ENCODE results near the gene DCDC2C. TPM values are rescaled to one million over a fixed set of nuclear protein-coding genes. Genes with fewer than 3 reads are reported as not detected.

DCDC2C gene
- total and polyA plus RNA-seq, 2 experiments from 2014 or later = 0.45 TPM; not detected in 1

DNA sequence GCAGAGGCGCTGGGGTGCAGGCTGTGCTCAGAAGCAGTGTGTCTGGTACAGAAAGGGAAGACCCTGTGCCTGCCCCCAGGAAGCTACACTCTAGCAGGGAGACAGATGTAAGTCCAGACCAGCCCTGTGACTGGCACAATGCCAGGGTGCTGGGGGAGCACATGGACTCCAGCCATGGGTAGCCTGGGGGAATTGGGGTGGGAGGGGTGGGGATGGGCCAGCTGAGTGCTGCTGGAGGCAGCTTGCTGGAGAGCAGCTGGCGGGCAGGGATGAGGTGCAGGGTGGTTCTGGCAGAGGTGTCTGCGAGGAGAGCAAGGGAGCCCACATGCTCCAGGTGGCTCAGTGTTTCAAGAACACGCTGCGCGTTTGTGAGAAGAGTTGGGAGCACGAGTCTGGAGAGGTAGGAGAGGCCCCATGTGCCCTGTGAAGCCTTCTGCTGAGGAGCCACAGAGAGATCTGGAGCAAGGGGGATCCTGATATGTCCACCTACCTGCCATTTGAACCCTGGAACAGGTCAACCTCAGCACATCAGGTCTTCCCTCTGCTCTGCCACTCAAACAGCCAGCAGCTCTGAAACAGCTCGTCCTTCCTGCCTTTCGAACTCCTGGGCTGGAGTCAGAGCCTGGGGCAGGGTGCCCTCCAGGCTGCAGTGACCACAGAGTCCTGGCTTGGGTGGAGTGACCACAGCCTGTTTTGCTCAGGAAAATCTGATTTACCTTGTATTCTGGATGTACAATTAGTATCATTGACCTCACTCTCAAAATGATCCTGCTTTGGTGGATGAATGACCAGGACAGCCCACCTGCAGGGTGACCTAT is 30.3 kb upstream of the DCDC2C start:
- H3K4me2 ChIP-seq = no peak overlapping the region
- no peaks in the 10 kb centered on the region for H3F3A ChIP-seq (replicated peaks; ENCODE audit: low read depth)
- H3K36me3 ChIP-seq (ENCODE audit: insufficient read depth) = no peaks in the 10 kb centered on the region
- Mint-ChIP-seq H3K27ac (no peak overlapping the region), H3K27me3 (ENCODE audit: insufficient read depth, low read depth, poor library complexity) (peaks cover 12% of the 10 kb centered on the region), H3K36me3 (ENCODE audit: low read depth) (peaks cover 7% of the 10 kb centered on the region; the same call in 1 of the 3 replicates), H3K4me3 (no peak overlapping the region), H3K4me1 (no peaks in the 10 kb centered on the region), H3K9me3 (peaks cover 61% of the 10 kb centered on the region)
- H3K79me2 ChIP-seq (replicated peaks; ENCODE audit: insufficient read depth) = no peaks in the 10 kb centered on the region
- H2AFZ ChIP-seq = no peak overlapping the region
- no peak overlapping the region for H3K4me3 ChIP-seq
- H3K27me3 ChIP-seq (ENCODE audit: insufficient read depth) = no peaks in the 10 kb centered on the region
- H3K9me2 ChIP-seq (ENCODE audit: insufficient read depth) = no peaks in the 10 kb centered on the region; the same call in 1 of the 2 replicates
- ATAC-seq = no peak
- DNase-seq (ENCODE audit: low spot score) = no peak
- no peak overlapping the region for H3K27ac ChIP-seq (ENCODE audit: low read depth)
- TF ChIP-seq NANOG (IDR thresholded peaks at IDR 0.05; ENCODE audit: borderline replicate concordance) (no peak), ZNF331 (CRISPR knock-in tag; IDR thresholded peaks at IDR 0.05; ENCODE audit: low read depth) (no peak), CREB1 (CRISPR knock-in tag; IDR thresholded peaks at IDR 0.05; ENCODE audit: low read depth) (no peak), ZNF114 (CRISPR knock-in tag; IDR thresholded peaks at IDR 0.05) (no peak), EZH2phosphoT487 (IDR thresholded peaks at IDR 0.05; ENCODE audit: unreplicated experiment) (no peak), POLR2AphosphoS5 (IDR thresholded peaks at IDR 0.05; ENCODE audit: low read depth) (no peak), STAT1 (IDR thresholded peaks at IDR 0.05; ENCODE audit: unreplicated experiment) (no peak), EZH2 (IDR thresholded peaks at IDR 0.05; ENCODE audit: low read depth, unreplicated experiment) (no peak)
- TF ChIP-seq, protein P1, sequence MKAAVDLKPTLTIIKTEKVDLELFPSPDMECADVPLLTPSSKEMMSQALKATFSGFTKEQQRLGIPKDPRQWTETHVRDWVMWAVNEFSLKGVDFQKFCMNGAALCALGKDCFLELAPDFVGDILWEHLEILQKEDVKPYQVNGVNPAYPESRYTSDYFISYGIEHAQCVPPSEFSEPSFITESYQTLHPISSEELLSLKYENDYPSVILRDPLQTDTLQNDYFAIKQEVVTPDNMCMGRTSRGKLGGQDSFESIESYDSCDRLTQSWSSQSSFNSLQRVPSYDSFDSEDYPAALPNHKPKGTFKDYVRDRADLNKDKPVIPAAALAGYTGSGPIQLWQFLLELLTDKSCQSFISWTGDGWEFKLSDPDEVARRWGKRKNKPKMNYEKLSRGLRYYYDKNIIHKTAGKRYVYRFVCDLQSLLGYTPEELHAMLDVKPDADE (IDR thresholded peaks at IDR 0.05) = no peak
- TF ChIP-seq, protein P2, sequence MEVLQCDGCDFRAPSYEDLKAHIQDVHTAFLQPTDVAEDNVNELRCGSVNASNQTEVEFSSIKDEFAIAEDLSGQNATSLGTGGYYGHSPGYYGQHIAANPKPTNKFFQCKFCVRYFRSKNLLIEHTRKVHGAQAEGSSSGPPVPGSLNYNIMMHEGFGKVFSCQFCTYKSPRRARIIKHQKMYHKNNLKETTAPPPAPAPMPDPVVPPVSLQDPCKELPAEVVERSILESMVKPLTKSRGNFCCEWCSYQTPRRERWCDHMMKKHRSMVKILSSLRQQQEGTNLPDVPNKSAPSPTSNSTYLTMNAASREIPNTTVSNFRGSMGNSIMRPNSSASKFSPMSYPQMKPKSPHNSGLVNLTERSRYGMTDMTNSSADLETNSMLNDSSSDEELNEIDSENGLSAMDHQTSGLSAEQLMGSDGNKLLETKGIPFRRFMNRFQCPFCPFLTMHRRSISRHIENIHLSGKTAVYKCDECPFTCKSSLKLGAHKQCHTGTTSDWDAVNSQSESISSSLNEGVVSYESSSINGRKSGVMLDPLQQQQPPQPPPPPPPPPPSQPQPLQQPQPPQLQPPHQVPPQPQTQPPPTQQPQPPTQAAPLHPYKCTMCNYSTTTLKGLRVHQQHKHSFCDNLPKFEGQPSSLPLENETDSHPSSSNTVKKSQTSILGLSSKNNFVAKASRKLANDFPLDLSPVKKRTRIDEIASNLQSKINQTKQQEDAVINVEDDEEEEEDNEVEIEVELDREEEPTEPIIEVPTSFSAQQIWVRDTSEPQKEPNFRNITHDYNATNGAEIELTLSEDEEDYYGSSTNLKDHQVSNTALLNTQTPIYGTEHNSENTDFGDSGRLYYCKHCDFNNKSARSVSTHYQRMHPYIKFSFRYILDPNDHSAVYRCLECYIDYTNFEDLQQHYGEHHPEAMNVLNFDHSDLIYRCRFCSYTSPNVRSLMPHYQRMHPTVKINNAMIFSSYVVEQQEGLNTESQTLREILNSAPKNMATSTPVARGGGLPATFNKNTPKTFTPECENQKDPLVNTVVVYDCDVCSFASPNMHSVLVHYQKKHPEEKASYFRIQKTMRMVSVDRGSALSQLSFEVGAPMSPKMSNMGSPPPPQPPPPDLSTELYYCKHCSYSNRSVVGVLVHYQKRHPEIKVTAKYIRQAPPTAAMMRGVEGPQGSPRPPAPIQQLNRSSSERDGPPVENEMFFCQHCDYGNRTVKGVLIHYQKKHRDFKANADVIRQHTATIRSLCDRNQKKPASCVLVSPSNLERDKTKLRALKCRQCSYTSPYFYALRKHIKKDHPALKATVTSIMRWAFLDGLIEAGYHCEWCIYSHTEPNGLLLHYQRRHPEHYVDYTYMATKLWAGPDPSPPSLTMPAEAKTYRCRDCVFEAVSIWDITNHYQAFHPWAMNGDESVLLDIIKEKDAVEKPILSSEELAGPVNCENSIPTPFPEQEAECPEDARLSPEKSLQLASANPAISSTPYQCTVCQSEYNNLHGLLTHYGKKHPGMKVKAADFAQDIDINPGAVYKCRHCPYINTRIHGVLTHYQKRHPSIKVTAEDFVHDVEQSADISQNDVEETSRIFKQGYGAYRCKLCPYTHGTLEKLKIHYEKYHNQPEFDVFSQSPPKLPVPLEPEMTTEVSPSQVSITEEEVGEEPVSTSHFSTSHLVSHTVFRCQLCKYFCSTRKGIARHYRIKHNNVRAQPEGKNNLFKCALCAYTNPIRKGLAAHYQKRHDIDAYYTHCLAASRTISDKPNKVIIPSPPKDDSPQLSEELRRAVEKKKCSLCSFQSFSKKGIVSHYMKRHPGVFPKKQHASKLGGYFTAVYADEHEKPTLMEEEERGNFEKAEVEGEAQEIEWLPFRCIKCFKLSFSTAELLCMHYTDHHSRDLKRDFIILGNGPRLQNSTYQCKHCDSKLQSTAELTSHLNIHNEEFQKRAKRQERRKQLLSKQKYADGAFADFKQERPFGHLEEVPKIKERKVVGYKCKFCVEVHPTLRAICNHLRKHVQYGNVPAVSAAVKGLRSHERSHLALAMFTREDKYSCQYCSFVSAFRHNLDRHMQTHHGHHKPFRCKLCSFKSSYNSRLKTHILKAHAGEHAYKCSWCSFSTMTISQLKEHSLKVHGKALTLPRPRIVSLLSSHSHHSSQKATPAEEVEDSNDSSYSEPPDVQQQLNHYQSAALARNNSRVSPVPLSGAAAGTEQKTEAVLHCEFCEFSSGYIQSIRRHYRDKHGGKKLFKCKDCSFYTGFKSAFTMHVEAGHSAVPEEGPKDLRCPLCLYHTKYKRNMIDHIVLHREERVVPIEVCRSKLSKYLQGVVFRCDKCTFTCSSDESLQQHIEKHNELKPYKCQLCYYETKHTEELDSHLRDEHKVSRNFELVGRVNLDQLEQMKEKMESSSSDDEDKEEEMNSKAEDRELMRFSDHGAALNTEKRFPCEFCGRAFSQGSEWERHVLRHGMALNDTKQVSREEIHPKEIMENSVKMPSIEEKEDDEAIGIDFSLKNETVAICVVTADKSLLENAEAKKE (CRISPR knock-in tag; IDR thresholded peaks at IDR 0.05) = no peak
- TF ChIP-seq, protein P3, sequence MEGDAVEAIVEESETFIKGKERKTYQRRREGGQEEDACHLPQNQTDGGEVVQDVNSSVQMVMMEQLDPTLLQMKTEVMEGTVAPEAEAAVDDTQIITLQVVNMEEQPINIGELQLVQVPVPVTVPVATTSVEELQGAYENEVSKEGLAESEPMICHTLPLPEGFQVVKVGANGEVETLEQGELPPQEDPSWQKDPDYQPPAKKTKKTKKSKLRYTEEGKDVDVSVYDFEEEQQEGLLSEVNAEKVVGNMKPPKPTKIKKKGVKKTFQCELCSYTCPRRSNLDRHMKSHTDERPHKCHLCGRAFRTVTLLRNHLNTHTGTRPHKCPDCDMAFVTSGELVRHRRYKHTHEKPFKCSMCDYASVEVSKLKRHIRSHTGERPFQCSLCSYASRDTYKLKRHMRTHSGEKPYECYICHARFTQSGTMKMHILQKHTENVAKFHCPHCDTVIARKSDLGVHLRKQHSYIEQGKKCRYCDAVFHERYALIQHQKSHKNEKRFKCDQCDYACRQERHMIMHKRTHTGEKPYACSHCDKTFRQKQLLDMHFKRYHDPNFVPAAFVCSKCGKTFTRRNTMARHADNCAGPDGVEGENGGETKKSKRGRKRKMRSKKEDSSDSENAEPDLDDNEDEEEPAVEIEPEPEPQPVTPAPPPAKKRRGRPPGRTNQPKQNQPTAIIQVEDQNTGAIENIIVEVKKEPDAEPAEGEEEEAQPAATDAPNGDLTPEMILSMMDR (conservative IDR thresholded peaks at IDR 0.05; ENCODE audit: low read depth in 2 of 2) = no peak
- TF ChIP-seq, protein P4, sequence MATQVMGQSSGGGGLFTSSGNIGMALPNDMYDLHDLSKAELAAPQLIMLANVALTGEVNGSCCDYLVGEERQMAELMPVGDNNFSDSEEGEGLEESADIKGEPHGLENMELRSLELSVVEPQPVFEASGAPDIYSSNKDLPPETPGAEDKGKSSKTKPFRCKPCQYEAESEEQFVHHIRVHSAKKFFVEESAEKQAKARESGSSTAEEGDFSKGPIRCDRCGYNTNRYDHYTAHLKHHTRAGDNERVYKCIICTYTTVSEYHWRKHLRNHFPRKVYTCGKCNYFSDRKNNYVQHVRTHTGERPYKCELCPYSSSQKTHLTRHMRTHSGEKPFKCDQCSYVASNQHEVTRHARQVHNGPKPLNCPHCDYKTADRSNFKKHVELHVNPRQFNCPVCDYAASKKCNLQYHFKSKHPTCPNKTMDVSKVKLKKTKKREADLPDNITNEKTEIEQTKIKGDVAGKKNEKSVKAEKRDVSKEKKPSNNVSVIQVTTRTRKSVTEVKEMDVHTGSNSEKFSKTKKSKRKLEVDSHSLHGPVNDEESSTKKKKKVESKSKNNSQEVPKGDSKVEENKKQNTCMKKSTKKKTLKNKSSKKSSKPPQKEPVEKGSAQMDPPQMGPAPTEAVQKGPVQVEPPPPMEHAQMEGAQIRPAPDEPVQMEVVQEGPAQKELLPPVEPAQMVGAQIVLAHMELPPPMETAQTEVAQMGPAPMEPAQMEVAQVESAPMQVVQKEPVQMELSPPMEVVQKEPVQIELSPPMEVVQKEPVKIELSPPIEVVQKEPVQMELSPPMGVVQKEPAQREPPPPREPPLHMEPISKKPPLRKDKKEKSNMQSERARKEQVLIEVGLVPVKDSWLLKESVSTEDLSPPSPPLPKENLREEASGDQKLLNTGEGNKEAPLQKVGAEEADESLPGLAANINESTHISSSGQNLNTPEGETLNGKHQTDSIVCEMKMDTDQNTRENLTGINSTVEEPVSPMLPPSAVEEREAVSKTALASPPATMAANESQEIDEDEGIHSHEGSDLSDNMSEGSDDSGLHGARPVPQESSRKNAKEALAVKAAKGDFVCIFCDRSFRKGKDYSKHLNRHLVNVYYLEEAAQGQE (IDR thresholded peaks at IDR 0.05; ENCODE audit: unreplicated experiment) = no peak
- no peaks in the 10 kb centered on the region for H3K4me1 ChIP-seq (ENCODE audit: insufficient read depth)
- H4K20me1 ChIP-seq (replicated peaks; ENCODE audit: insufficient read depth) = no peaks in the 10 kb centered on the region

Data from GM23338 (cell line).